Measurements from ENCODE around the gene FBXL16.

FBXL16 gene

GRCh38 chr16:667780-668518 is 37.7 kb downstream of the FBXL16 start, which contains the start of gene RHOT2 (continued):
- TF ChIP-seq KLF8 (tag by site-specific recombination; IDR thresholded peaks at IDR 0.05) = peak; percentile 36; the same call in 1 of the 2 replicates
- no peak for TF ChIP-seq PRDM10 (tag by site-specific recombination; IDR thresholded peaks at IDR 0.05)
- peak; percentile 59 for TF ChIP-seq ZXDB (tag by site-specific recombination; IDR thresholded peaks at IDR 0.05)
- TF ChIP-seq ZNF146 (tag by site-specific recombination; IDR thresholded peaks at IDR 0.05) = no peak

- Histone ChIP-seq H3K4me1 (ENCODE audit: control insufficient read depth, insufficient read depth, low read length) (no peaks in the 10 kb centered on the region), H3K4me3 (ENCODE audit: low read depth, low read length) (no peak overlapping the region), H3K36me3 (ENCODE audit: control insufficient read depth in 2 of 2, insufficient read depth in 1 of 2, low read length in 2 of 2) (peaks cover 0 to 60% of the 10 kb centered on the region in 2 experiments; a peak in 2 of 3 replicates), H3K27ac (ENCODE audit: extremely low read depth, low read depth, low read length) (peak overlapping the region; percentile 92), H3K9me3 (ENCODE audit: control insufficient read depth, insufficient read depth, low read depth, low read length) (no peaks in the 10 kb centered on the region)
- POLR2A ChIA-PET = interaction anchor here (0.8 to 6.7 kb wide), 5 partner anchors 9 to 95 kb away, joined by 3 to 57 read pairs (median 7); partner anchors contain the start of genes RHBDL1, STUB1 and WDR90
- CTCF ChIA-PET = interaction anchor here (0.7 to 1.8 kb wide), 6 partner anchors 8 to 90 kb away, joined by 3 to 7 read pairs (median 4); no protein-coding TSS in a partner anchor
- no peak for TF ChIP-seq RBAK (tag by site-specific recombination; IDR thresholded peaks at IDR 0.05)
These were observed 38.4 kb downstream of the FBXL16 start for GRCh38 chr16:667113-667779.

- Histone ChIP-seq H3K27ac (ENCODE audit: extremely low read depth, low read depth, low read length) (no peak overlapping the region), H3K4me1 (ENCODE audit: control insufficient read depth, insufficient read depth, low read length) (no peaks in the 10 kb centered on the region), H3K9me3 (ENCODE audit: control insufficient read depth, insufficient read depth, low read depth, low read length) (no peaks in the 10 kb centered on the region), H3K36me3 (ENCODE audit: control insufficient read depth in 2 of 2, insufficient read depth in 1 of 2, low read length in 2 of 2) (peaks cover 0 to 60% of the 10 kb centered on the region in 2 experiments; a peak in 2 of 3 replicates), H3K4me3 (ENCODE audit: low read depth, low read length) (no peak overlapping the region)
- TF ChIP-seq ZNF660 (tag by site-specific recombination; IDR thresholded peaks at IDR 0.05) = no peak
- TF ChIP-seq ZNF530 (tag by site-specific recombination; IDR thresholded peaks at IDR 0.05; ENCODE audit: low read depth) = no peak
- no peak for TF ChIP-seq HIC1 (tag by site-specific recombination; IDR thresholded peaks at IDR 0.05)
- ChIA-PET POLR2A (interaction anchor here (2.8 to 6.7 kb wide), 2 partner anchors 10 to 14 kb away, joined by 10 to 57 read pairs; partner anchors contain the start of genes RHBDL1 and STUB1), CTCF (interaction anchor here (0.8 to 1.1 kb wide), 2 partner anchors 10 kb away, joined by 4 to 6 read pairs; no protein-coding TSS in a partner anchor)
These were observed 39.0 kb downstream of the FBXL16 start for GRCh38 chr16:666572-666971.

GRCh38 chr16:662597-662996 is 43.0 kb downstream of the FBXL16 start:
- POLR2A ChIA-PET = interaction anchor here (1.2 kb wide), 1 partner anchor 13 kb away, joined by 4 read pairs; the partner anchor contains the start of gene RHBDL1
- peaks cover 3% of the 10 kb centered on the region; the same call in 1 of the 2 replicates for H3K4me1 ChIP-seq (ENCODE audit: control insufficient read depth, insufficient read depth, low read length)
- no peak overlapping the region for H3K27ac ChIP-seq (ENCODE audit: extremely low read depth, low read depth, low read length)
- TF ChIP-seq HIC1 (tag by site-specific recombination; IDR thresholded peaks at IDR 0.05) = peak; percentile 71; the same call in 1 of the 2 replicates
- TF ChIP-seq ZNF248 (tag by site-specific recombination; IDR thresholded peaks at IDR 0.05) = no peak
- TF ChIP-seq ZNF670 (tag by site-specific recombination; IDR thresholded peaks at IDR 0.05; ENCODE audit: low read depth) = no peak
- CTCF ChIA-PET = interaction anchor here (0.7 to 0.9 kb wide), 2 partner anchors 44 to 271 kb away, joined by 3 to 4 read pairs; no protein-coding TSS in a partner anchor
- peaks cover 0 to 51% of the 10 kb centered on the region in 2 experiments; a peak in 2 of 3 replicates for H3K36me3 ChIP-seq (ENCODE audit: control insufficient read depth in 2 of 2, insufficient read depth in 1 of 2, low read length in 2 of 2)
- no peak overlapping the region for H3K4me3 ChIP-seq (ENCODE audit: low read depth, low read length)
- H3K9me3 ChIP-seq (ENCODE audit: control insufficient read depth, insufficient read depth, low read depth, low read length) = no peaks in the 10 kb centered on the region

All from HEK293 (cell line).